HuH-7.5 (cell line): ENCODE measurements around the gene CCDC160.
A peak's percentile ranks its signal among the peaks of the same experiment; 100 is the strongest.
"Not testable (repeated sequence)": the region's sequence is repeated elsewhere in the genome, so short reads cannot be mapped to it uniquely, and the experiment has no call there.

Experiments
- DNase-seq: peaks from one replicate; pipeline ENCODE4 v3.0.0; 2011; ENCODE audit warnings: low spot score

Gene CCDC160

DNA sequence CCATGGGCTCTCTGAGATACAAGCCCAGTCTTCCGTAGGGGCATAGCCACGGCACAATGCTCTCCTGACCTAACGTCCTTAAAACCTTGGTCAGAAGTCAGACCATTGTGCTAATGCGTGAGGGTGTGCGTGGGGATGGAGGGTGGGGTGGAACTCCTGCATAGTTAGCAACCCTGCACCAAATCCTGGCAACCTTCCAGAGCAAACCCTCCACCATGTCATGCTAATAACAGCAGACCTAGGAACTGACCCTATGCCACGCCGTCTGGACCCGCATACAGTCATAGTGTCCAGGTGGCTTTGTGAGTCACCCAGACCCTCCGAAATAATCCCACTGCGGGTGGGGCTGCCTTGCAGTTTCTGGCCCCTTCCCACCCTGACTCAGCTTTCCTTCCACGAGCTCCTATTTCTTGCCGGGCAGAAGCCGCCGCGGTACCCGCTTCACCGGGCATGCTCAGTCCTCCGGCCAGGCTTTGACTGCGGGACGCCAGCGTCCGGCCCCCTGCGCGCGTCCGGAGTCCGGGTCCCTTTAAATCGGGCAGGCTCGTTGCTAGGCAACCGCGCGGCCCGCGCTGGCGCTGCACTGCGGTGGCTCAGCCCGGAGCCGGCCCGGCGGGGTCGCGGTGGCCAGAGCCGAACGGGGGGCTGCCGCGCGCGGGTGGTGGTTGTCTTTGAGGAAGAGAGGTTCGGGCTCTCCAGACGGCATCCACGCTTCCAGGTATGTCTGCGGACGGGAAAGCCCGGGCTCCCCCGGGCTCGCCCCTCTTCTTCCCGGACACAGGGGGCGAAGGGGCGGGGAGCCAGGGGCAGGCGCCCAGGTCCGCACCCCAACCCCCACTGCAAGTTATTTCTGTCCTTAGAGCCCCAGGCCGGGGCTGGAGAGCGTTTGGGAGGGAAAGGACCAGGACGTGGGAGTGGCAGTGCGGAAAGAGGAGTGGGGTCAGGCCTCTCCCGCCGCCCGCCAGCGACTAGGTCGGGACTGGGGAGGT lies at the start of gene CCDC160:
TSS of gene CCDC160 (plus strand) at position 557 of the 989 bp plus-strand sequence. CDS start 7,619 bp downstream, outside the sequence.
- DNase-seq: peak; percentile 22

DNA sequence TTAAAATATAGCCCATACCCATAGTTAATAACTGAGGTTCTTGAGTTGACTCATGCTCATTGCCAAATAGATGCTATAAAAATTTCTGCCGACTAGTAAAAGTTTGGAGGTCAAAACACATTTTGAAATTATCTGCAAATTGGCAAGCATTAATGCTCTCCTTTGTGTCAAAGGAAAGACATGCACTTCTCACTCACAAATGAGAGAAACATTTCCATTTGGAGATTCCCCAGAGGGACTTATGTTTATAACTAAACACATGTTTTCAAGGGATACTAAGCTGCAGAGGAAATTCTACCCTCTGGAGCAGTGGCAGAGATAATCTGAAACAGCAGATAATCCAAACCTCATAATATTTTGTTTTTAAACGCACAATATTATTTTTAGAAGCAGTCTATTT lies 45.7 kb upstream of the CCDC160 start:
- no peak for DNase-seq

GRCh38 chrX:134194915-134195314 lies 42.1 kb upstream of the CCDC160 start:
- no peak for DNase-seq

DNA sequence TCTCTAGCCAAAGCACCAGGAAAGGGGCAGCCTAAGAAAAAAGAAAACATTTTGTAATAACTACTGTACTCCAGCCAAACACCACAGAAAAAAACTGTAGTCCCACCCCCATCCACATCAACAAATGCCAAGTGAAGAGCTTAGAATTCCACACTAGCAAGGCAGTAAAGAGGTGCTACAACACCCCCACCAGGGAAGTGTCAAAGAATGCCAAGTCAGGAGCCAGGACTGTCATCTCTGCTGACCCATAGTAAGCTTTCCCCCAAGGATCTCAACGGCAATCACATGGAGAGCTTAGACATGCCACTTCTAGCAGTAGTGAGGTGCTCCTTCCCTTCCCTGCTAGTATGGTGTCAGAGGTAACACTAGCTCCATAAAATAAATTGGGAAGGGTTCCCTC lies 34.4 kb upstream of the CCDC160 start:
- DNase-seq: no peak

GRCh38 chrX:134206221-134206620 lies 30.8 kb upstream of the CCDC160 start:
- DNase-seq: no peak

DNA sequence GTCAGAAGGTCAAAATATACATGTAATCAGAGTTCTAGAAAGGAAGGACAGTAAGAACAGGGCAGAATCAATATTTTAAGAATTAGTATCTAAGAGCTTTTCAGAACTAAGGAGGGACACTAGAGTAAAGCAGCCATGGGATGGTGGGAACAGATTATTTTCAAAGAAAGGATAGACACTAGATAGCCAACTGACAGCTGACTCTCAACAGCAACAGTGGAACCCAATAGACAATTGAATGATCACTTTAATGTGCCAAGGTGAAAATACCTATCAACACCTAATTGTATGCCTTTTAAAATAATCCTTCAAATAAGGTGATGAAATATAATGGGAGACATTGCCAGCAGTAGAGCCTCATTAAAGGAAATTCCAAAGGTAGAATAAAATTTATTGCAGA lies 26.5 kb upstream of the CCDC160 start:
- no peak for DNase-seq

DNA sequence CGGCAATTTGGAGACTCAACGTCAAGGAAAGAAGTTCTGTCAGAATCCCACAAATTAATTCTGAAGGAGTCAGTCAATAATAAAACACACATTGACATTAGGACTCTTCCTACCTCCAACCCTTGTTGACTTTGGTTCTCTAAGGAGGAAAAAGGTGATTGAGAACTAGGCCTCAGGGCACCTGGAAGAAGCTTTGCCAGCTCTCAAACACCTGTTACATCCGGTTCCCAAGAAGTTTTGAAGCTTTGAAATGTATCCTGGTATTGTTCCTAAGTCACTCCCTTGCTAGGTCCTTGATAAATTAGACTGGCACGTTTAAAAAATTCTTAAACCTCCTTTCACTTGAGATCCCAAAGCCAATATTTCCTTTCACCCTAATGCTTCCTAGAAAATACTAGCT lies 1.7 kb upstream of the CCDC160 start:
- DNase-seq: no peak

- not testable (repeated sequence) for DNase-seq
These were observed 1.2 kb downstream of the CCDC160 start for GRCh38 chrX:134238144-134238543.

DNA sequence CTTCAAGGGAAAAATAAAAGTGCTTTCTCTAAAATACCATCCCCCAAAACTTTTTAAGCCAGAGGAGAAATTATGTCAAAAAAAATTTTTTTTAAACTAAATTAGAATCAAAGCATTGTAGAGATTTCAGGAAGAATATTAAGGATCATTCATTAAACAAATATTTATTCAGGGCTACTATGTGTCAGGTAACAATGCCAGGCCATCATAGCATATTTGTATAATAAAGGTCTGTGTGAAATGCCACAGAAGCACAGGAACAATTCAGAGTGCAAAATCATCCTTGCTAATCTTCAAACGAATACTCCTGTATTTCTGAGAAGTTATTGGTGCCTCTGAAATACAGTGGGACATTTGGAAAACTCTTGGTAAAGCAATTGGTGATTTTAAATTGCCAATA lies 2.0 kb downstream of the CCDC160 start:
- DNase-seq: no peak

DNA sequence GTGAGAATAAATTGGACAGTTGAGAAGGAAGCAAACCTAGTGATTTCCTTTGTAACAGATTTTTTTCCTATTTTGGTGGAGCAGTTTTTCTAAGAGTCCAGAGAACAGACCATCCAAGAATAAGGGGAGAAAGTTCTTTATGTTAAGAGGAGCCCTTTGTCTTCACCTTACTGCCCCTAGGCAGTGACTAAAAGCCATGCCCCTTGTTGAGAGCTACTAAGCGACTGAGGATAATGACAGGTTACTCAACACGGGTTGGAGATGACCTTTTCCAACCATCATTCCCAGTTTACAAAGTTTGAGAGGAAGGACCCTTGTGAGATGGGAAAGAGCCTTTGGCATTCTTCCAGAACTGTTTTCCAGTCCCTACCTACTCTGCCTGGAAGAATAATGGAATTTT lies 3.2 kb downstream of the CCDC160 start:
- DNase-seq: no peak

DNA sequence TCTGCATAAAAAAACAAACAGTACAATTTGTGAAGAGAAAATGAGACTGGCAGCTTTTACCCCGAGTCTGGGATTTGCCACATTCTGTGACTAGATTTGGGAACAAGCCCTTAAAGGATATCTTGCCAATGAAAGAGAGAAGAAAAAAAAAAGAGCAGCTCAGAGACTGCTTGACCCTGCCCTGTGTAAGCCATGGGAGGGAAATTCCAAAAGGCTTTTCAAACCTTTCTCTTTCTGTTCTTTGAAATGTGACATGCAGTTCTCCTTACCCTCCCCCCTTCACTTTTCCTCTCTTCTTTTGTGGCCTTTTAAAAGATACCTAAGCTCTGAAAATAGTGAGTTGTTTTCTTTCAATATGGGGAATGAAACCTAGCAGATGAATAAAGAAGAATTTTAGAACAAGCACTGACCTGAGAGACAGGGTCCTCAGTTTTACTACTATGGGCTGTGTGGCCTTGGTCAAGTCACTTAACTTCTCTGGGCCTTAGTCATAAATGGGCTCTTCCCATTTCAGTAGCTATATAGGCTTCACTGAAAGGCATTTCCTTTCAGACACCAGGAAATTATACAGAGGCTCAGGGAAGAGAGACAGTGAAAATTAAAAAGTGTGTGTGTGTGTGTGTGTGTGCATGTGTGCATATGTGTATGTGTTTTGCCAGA lies 5.1 kb downstream of the CCDC160 start:
- DNase-seq: no peak

- no peak for DNase-seq
These were observed 7.1 kb downstream of the CCDC160 start for GRCh38 chrX:134244043-134244442.

- DNase-seq: no peak
These were observed 9.3 kb downstream of the CCDC160 start for GRCh38 chrX:134246282-134246681.

GRCh38 chrX:134247492-134247891 lies 10.5 kb downstream of the CCDC160 start:
- no peak for DNase-seq

GRCh38 chrX:134249241-134249640 lies 12.3 kb downstream of the CCDC160 start:
- no peak for DNase-seq

DNA sequence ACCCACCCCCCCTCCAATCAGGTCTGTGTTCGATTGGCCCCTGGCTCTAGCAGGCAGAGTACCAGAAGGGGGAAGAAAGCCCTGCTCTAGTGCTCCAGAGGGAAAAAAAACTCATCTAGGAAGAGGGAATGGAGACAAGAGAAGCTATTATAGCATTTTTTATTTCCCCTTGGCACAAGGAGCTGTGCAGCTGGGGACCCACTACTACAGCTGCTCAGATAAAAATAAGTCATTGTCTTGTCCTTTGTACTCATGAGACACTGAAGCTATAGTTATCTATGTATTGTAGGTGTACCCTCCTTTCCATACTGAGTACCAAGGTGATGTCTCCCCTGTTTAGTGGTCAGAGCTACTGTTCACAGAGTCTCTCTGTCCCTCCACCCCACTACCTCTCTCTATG lies 14.3 kb downstream of the CCDC160 start:
- no peak for DNase-seq

GRCh38 chrX:134254511-134254910 lies 17.5 kb downstream of the CCDC160 start:
- DNase-seq: no peak

- DNase-seq: no peak
These were observed 18.6 kb downstream of the CCDC160 start for GRCh38 chrX:134255555-134255954.

- no peak for DNase-seq
These were observed 19.7 kb downstream of the CCDC160 start for GRCh38 chrX:134256684-134257083.

- DNase-seq: no peak
These were observed 21.2 kb downstream of the CCDC160 start for GRCh38 chrX:134258202-134258601.

- not testable (repeated sequence) for DNase-seq
These were observed 49.0 kb downstream of the CCDC160 start for GRCh38 chrX:134285934-134286333.

- DNase-seq: no peak
These were observed 50.4 kb downstream of the CCDC160 start for GRCh38 chrX:134287346-134287745.

DNA sequence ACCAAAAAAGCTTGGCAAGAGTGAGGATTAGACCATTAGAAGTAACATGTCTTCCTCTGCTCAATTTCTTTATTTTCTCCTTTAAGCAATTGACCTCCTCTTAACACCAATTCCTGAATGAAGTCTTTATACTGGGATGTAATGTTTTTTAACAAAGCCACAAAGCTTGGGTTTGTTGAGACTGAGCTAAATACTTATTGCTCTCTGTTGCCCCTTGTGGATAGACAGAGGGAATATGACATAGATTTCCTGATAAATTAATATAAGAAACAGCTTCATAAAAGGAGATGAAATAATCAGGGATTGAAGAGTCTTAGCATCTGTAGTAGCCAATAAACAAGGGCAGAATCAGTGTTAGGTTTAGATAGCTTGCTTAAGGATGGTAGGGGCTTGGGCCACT lies 57.6 kb downstream of the CCDC160 start:
- no peak for DNase-seq
